A673 (cell line): ENCODE results near the gene UTP4. TPM values are rescaled to one million over a fixed set of nuclear protein-coding genes. Genes with fewer than 3 reads are reported as not detected.

Source experiments
- BruUV-seq: library from RNA; stranded (reverse); fragments of 400-500 nt; replicated peaks from 2 replicates; lab custom pipeline; 2021; lab: Mats Ljungman, UMichigan
- CTCF ChIA-PET: fragments of 300-600 bp; sonication (Branson Sonifier 250); formaldehyde crosslinking; loops from one replicate; lab custom pipeline; 2022; ENCODE audit warnings: antibody characterized with exemption; lab: Charles Lee
- POLR2A ChIA-PET: fragments of 300-600 bp; sonication (Branson Sonifier 250); formaldehyde crosslinking; loops from one replicate; lab custom pipeline; 2022; ENCODE audit warnings: antibody characterized with exemption; ENCODE audit not compliant: low non-redundant PET; lab: Charles Lee
- DNase-seq: peaks from one replicate; pipeline ENCODE4 v3.0.0-alpha.2; 2015; ENCODE audit warnings: low spot score
- H3K27ac ChIP-seq: fragments of 200-600 bp; sonication (generic); 2 replicates; pipeline ENCODE4 v1.5.1; 2016; ENCODE audit warnings: mixed run types, low read depth, mild to moderate bottlenecking, mixed read lengths, antibody characterized with exemption, low read length; ENCODE audit not compliant: poor library complexity, severe bottlenecking
- H3K27me3 ChIP-seq: fragments of 200-600 bp; sonication (generic); replicated peaks from 2 replicates; pipeline ENCODE4 v1.6.1; 2017; ENCODE audit warnings: mixed run types, low read depth, mild to moderate bottlenecking, mixed read lengths, antibody characterized with exemption, low read length; ENCODE audit not compliant: insufficient read depth, poor library complexity
- H3K36me3 ChIP-seq: fragments of 200-600 bp; sonication (generic); 2 replicates; pipeline ENCODE4 v1.6.1; 2016; ENCODE audit warnings: mixed run types, mild to moderate bottlenecking, mixed read lengths, antibody characterized with exemption, low read length; ENCODE audit not compliant: insufficient read depth, poor library complexity, severe bottlenecking
- H3K4me1 ChIP-seq: fragments of 200-600 bp; sonication (generic); 2 replicates; pipeline ENCODE4 v1.6.1; 2017; ENCODE audit warnings: mixed run types, mild to moderate bottlenecking, mixed read lengths, antibody characterized with exemption, low read length; ENCODE audit not compliant: insufficient read depth, poor library complexity, severe bottlenecking
- H3K4me3 ChIP-seq: fragments of 200-600 bp; sonication (generic); 2 replicates; pipeline ENCODE4 v1.5.1; 2016; ENCODE audit warnings: low read depth, mixed run types, mild to moderate bottlenecking, mixed read lengths, low read length; ENCODE audit not compliant: poor library complexity, severe bottlenecking
- H3K9me3 ChIP-seq: fragments of 200-600 bp; sonication (generic); 2 replicates; pipeline ENCODE4 v1.6.1; 2016; ENCODE audit warnings: mixed run types, low read depth, mild to moderate bottlenecking, mixed read lengths, antibody characterized with exemption, low read length; ENCODE audit not compliant: poor library complexity, severe bottlenecking
- CTCF ChIP-seq: fragments of 300-800, 200-600 bp; sonication (generic); conservative IDR thresholded peaks from 2 replicates; pipeline ENCODE4 v1.5.1; 2017; ENCODE audit warnings: low read depth, mild to moderate bottlenecking, antibody characterized with exemption, low read length, moderate library complexity, mixed read lengths
- EZH2 ChIP-seq: fragments of 200-600 bp; sonication (generic); IDR thresholded peaks from 2 replicates; pipeline ENCODE4 v1.6.1; 2017; ENCODE audit warnings: borderline replicate concordance, low read depth, mild to moderate bottlenecking, mixed read lengths, antibody characterized with exemption, low read length; ENCODE audit not compliant: poor library complexity, severe bottlenecking
- intact Hi-C: fragments of 100-400 bp; cut with micrococcal nuclease; formaldehyde crosslinking; loops from one replicate; pipeline ENCODE4 v1.10.0; 2022; ENCODE audit not compliant: unreplicated experiment
- total RNA-seq: library from RNA; stranded (reverse); gene quantifications from 2 replicates; pipeline ENCODE4 v1.2.3, GENCODE V29; 2021

The UTP4 gene
- total RNA-seq, 1 experiment from 2014 or later: 146 TPM

- Histone ChIP-seq H3K27ac (no peak overlapping the region), H3K36me3 (no peaks in the 10 kb centered on the region), H3K4me3 (no peak overlapping the region), H3K4me1 (no peaks in the 10 kb centered on the region), H3K27me3 (no peaks in the 10 kb centered on the region), H3K9me3 (no peaks in the 10 kb centered on the region)
- ChIA-PET POLR2A (no interaction called here), CTCF (no interaction called here)
- BruUV-seq: no TSS peak
- no peak for DNase-seq
- intact Hi-C loops: no loop called here
- TF ChIP-seq EZH2: no peak
- no peak for TF ChIP-seq CTCF
These were observed 43.1 kb upstream of the UTP4 start for GRCh38 chr16:69089091-69089910.

- no peaks in the 10 kb centered on the region for H3K27me3 ChIP-seq
- no peak for TF ChIP-seq CTCF
- TF ChIP-seq EZH2: no peak
- intact Hi-C loops: no loop called here
- H3K36me3 ChIP-seq: no peaks in the 10 kb centered on the region
- POLR2A ChIA-PET: no interaction called here
- no peak for DNase-seq
- H3K9me3 ChIP-seq: no peaks in the 10 kb centered on the region
- no peak overlapping the region for H3K4me3 ChIP-seq
- CTCF ChIA-PET: interaction anchor here (0.6 kb wide), 1 partner anchor 11 kb away, joined by 6 read pairs; no protein-coding TSS in a partner anchor
- H3K27ac ChIP-seq: no peak overlapping the region
- no TSS peak for BruUV-seq
- H3K4me1 ChIP-seq: peaks cover 10% of the 10 kb centered on the region
These were observed 38.5 kb upstream of the UTP4 start for GRCh38 chr16:69093974-69094373.

- Histone ChIP-seq H3K4me3 (no peak overlapping the region), H3K9me3 (no peaks in the 10 kb centered on the region), H3K4me1 (peaks cover 10% of the 10 kb centered on the region), H3K27ac (no peak overlapping the region), H3K36me3 (no peaks in the 10 kb centered on the region), H3K27me3 (no peaks in the 10 kb centered on the region)
- intact Hi-C loops: no loop called here
- DNase-seq: no peak
- no TSS peak for BruUV-seq
- TF ChIP-seq EZH2: no peak
- TF ChIP-seq CTCF: no peak
- POLR2A ChIA-PET: no interaction called here
- CTCF ChIA-PET: no interaction called here
These were observed 37.9 kb upstream of the UTP4 start for GRCh38 chr16:69094501-69094900.
